DMS79 (cell line): ENCODE results near the gene TVP23A.
"Not testable (repeated sequence)": the region's sequence is repeated elsewhere in the genome, so short reads cannot be mapped to it uniquely, and the experiment has no call there.

Experiments used
- DNase-seq: peaks from one replicate; lab custom pipeline; 2025; lab: John Stamatoyannopoulos, UW

The TVP23A gene

DNA sequence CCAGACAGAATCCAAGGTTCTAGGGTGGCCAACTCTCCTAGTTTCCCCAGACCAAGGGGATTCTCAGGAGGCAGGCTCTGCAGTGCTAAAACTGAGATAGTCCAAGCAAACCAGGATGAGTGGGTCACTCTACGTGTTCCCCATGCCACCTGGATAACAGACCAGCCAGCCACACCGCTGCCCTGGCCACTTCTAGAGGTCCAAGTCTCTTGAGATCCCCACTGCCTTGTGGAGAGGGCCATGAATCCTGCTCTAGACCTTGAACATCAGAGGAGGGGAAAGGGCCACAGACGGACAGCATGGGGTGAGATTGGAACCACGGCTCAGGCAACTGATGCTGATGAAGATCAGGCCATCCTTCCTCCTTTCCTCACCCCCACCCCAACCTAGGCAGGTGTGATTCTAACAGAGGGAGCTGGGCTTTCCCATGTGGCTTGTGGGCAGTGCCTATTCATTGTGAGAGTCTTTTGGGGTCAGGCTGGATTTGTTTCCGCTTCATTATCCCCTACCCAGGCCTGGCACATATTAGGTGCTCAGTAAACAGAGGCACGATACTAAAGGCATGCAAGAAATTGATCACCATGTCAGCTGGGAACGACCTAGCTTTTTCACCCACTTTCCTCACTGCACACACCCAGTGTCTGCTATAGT is 16.8 kb upstream of the TVP23A start:
- DNase-seq, result no peak

DNA sequence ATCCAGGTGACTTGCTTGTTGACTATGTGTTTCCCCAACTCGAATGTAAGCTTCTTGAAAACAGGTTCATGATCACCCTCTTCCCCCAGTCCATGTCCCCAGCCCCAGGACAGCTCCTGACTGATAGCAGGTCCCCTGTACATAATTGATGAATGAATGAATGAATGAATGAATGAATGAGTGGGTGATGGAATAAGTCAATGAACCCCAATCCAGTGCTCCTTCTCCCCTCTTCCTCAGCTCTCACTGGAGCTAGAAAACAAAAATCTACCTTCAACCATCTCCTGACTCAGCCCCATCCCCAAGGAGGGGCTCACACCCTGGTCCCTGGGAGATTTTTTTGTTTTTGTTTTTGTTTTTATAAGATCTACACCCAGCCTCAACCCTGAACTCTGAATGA is 16.2 kb upstream of the TVP23A start:
- DNase-seq, result no peak

DNA sequence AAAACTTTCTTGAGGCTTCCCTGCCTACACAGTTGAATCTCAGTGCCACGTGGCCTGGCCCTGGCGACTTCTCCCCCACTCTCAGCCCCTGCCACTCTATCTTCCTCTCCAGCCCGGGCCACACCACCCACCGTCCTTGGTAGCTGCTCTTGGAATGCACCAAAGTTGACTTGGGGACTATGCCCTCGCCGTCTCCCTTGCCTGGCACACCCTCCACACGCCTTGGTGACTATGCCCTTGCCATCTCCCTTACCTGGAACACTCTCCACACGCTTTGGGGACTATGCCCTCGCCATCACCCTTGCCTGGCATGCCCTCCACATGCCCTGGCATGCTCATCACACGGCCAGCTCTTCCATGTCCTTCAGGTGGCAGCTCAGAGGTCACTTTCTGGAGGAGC is 15.5 kb upstream of the TVP23A start:
- DNase-seq, result no peak

DNA sequence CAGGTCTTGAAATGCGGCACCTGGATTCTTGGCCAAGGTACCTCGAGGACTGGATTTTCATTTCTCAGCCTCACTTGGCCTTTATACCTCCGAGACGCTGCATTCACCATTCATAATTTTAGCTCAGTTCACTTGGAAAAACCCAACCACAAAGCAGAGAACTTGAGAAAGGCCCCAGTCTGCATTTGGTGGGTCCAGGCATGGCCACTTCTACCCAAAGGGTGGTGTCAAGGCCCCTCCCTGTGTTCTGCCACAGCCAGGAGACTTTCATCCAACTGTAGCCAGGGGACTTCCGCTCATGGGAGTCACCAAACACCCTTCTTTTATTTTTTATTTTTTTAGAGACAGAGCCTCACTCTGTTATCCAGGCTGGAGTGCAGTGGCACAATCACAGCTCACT is 14.7 kb upstream of the TVP23A start:
- no peak for DNase-seq

DNA sequence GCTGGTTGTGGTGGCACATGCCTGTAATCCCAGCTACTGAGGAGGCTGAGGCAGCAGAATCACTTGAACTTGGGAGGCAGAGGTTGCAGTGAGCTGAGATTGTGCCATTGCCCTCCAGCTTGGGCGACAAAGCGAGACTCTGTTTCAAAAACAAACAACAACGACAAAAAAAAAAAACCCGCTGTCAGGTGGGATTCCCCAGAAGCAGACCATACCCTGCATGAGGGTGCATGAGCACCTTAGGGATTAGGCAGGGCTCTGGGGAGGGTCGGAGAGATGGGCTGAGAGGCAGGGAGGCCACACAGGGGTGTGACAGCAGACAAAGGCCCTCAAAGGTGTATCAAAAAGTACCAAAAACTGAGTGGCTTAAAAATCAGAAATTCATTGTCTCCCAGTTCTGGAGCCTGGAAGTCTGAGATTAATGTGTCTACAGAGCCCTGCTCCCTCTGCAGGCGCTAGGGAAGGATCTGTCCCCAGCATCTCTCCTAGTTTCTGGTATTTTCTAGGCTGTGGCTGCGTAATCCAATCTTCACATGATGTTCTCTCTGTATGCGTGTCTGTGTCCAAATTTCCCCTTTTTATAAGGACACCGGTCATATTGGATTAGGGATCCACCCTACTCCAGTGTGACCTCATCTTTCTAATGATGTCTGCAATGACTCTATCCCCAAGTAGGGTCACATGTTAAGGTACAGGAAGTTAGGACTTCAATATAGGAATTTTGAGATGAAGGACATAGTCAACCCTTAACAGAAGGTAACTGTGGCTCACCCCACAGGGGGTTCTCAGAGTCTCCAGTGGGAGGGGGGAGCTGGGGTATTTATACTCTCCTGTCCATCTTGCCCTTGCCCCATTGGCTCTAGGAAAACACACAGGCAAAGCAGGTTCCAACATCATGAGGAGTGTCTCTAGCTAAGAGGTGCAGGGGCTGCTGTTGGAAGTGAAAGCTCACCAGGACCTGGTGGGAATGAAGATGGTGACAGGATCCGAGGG is 13.6 kb upstream of the TVP23A start:
- no peak for DNase-seq

DNA sequence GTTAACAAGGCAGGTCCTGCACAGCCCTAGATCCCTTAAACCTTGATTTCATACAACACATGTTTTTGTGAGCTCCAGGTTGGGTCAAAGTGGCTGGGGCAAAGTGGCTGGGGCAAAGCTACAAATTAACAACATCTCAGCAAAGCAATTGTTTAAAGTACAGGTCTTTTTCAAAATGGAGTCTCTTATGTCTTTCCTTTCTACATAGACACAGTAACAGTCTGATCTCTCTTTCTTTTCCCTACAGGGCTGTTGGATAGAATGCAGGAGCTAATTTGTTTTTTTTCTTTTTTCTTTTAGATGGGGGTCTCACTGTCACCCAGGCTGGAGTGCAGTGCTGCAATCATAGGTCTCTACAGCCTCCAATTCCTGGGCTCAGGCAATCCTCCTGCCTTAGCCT is 11.6 kb upstream of the TVP23A start:
- DNase-seq, result not testable (repeated sequence)

DNA sequence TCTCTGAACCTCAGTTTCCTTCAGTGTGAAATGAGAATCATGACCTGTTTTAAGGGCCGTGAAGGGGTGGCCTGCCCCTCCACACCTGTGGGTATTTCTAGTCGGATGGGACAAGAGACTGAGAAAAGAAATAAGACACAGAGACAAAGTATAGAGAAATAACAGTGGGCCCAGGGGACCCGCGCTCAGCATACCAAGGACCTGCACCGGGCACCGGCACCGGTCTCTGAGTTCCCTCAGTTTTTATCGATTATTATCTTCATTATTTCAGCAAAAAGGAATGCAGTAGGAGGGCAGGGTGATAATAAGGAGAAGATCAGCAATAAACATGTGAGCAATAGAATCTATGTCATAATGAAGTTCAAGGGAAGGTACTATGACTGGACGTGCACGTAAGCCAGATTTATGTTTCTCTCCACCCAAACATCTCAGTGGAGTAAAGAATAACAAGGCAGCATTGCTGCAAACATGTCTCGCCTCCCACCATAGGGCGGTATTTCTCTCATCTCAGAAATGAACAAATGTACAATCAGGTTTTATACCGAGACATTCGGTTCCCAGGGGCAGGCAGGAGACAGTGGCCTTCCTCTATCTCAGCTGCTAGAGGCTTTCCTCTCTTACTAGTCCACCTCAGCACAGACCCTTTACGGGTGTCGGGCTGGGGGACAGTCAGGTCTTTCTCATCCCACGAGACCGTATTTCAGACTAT is 10.9 kb upstream of the TVP23A start:
- DNase-seq, result not testable (repeated sequence)

DNA sequence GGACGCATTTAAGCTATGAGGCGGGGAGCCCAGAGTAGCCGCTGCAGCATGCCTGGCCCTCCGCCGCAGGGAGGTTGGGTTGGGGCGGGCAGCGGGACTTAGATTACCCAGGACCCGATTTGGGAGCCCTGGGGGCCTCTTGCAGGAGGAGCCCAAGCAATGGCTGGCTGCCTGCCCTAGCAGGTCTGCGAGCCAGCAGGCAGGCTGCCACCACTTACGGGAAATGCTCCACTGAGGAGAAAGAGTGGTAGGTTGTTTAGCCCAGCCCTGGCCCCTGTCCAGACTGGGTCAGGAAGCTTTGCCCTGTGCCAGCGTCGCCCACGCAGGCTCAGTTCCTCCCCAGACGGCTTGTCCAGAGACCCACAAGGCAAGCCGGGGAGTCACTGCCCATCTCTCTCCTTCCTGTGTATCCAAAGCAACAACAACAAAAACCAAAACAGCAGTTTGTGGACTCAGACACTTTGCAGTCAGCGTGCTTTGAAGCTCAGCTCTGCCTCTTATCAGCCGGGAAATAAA is 10.3 kb upstream of the TVP23A start:
- peak; percentile 78 for DNase-seq

DNA sequence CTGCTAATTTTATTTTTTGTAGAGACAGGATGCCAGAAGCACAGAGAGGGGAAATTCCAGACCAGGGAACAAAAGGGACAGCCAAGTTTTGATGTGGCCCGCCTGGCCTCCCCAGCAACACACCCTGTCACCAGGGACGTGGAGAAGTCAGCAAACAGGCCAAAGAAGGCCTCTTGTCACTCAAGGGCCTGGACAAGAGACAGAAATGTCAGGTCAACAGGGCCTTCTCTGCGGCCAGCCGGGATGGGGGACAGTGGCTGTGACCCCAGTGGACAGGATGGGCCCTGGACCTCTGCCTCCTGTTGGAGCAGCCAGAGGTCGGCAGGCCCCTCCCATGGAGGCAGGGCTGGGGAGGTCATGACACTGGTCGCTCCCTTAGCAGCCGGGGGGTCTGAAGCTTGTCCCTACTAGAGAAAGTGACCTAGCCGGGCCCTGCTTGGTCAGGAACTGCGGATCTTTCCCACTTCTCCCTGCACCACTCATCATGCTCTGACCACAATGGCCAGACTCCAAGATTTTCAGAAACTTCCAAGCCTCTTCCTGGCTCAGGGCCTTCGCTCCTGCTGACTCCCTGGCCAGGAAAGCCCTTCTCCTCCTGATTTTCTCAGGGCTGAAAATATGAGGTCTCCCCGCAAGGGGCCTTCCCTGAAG is 9.2 kb upstream of the TVP23A start:
- no peak for DNase-seq

DNA sequence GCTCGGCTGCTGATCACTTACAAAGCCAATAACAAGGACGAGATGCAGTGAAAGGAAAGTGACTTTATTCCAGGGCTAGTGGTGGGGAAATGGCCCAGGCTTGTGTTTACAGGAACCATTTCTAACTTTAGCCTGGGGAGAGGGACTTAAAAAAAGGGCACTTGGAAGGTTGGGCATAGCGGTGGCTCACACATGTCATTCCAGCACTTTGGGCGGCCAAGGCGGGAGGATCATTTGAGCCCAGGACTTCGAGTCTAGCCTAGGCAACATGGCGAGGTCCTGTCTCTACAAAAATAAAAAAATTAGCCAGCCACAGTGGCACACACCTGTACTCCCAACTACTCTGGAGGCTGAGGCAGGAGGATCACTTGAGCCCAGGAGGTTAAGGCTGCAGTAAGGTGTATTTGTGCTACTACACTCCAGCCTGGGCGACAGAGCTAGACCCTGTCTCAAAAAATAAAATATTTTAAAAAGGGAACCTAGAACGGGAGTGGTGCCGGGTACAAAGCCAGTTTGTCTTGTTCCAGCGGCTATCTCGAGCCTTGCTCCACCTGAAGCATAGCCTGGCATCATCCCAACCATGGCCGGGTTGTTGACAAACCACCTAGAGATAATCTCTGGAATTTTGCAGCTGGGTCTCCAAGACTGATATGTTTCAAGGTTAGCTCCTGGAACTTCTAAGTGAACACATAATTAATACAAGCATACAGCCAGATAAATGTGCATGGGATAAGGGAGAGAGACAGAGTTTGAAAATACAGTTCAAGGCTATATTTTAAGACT is 5.7 kb upstream of the TVP23A start:
- no peak for DNase-seq

DNA sequence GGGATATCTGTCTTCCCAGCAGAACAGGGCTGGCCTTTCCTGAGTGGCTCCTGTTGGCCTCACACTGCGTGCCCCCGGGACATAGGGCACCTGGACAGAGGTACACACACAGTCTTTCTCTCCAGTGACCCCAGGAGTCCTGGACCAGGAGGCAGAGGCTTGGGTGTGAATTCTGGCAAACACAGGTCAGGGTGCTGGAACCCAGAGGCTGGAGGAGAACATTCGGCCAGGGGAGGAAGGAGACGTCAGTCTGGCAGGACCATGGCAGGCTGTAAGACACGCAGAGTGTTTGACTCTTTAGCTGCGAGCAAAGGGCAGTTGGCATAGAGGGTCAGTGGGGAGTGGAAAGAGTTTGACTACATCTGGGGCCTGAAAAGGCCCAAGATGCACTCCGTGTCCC is 4.1 kb upstream of the TVP23A start:
- no peak for DNase-seq

DNA sequence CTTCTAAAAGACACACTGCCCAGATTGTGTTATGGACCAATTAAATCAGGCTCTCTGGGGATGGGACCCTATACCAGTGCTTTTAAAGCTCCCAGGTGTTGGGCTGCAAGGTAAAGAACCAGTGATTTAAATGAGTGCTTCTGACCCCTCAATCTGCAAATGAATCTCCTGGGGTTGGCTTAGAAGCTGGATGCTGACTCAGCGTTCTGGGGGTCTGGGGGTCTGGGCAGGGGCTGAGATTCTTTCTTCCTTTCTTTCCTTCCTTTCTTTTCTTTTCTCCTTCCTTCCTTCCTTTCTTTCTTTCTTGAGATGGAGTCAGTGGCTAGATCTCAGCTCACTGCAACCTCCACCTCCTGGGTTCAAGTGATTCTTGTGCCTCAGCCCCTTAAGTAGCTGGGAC is 2.0 kb upstream of the TVP23A start:
- DNase-seq, result no peak

DNA sequence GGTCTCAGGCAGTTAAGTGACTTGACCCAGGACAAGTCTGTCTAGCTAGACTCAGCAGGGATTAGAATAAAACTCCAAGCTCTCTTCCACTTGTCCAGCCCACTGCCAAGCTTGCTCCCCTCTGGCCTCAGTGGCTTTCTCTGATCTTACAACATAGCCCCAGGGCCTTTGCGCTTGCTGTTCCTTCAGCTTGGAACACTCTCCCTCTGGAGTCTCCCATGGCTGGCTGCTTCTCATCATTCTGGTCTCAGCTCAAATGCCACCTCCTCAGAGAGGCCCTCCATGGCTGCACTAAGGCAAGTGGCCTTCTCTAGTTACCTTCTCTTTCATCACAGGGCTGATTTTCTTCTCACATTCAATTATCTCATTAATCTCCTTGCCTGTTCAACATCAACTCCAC is 1.1 kb downstream of the TVP23A start:
- no peak for DNase-seq

DNA sequence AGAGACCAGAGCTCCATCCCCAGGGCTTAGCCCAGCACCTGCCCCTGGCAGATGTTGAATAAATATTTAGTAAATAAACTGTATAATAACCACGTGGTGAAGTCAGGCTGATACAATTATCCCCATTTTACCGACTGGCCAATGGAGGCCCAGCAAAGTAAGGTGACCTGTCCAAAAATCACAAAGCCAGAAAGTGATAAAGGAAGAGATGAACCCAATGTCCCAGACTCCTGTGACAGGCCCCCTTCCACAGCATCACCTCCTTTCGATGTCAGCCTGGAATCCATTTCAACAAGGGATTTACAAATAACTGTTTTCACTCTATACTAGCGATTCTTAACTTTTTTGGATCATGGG is 5.5 kb downstream of the TVP23A start:
- DNase-seq, result no peak

DNA sequence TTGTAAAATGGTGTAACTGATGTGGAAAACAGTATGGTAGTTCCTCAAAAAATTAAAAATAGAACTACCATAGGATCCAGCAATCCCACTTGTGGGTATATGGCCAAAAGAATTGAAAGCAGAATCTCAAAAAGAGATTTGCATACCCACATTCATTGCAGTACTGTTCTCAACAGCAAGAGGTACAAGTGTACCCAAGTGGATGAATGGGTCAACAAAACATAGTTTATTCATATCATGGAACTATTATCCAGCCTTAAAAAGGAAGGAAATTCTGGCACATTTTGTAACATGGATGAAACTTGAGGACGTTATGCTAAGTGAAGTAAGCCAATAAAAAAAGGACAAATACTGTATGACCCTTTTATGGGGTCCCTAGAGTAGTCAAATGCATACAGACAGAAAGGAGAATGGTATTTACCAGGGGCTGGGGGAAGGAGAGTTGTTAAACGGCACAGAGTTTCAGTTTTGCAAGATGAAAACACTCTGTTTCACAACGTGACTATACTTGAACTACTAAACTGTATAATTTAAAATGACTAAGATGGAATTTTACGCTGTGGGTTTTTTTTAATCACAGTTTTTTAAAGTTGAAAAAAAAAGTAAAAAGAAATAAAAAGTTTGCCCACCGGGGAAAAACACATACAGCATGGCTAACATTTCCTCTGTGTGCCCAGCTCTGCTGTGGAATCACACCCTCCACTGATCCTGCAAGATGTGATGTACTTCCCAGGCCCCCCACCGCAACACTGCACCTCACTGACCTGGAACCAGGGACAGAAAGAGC is 6.1 kb downstream of the TVP23A start:
- DNase-seq, result no peak

DNA sequence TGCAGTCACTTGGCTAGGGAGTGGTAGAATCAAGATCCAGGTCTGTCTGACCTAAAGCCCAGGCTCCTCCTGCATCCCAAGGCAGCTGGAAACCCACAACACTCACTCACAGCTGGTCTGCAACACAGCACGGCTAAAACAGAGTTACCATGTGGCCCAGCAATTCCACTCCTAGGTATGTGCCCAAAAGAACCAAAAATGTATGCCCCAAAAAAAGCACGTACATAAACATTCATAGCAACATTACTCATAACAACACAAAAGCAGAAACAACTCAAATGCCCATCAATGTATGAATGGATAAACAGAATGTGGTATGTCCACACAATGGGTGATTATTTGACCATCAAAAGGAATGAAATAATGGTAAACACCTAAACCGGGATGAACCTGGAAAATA is 8.9 kb downstream of the TVP23A start:
- no peak for DNase-seq

DNA sequence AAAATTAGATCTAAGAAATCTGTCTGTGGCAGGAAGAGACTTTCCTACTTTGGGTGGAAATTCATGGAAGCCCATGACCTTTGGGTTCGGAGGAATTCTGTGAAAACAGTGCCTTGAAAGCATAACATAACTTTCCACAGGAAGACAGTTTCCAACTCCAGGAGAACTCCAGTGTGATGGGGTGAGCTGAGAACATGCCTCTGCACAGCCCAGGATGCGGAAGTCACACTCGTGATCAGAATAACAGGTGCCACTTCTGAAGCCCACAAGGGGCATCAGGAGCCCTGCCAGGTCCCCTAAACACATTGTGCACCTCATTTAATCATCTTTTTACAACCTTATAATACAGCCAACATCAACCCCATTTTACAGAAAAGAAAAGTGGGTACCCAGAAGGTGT is 9.7 kb downstream of the TVP23A start:
- DNase-seq, result no peak

DNA sequence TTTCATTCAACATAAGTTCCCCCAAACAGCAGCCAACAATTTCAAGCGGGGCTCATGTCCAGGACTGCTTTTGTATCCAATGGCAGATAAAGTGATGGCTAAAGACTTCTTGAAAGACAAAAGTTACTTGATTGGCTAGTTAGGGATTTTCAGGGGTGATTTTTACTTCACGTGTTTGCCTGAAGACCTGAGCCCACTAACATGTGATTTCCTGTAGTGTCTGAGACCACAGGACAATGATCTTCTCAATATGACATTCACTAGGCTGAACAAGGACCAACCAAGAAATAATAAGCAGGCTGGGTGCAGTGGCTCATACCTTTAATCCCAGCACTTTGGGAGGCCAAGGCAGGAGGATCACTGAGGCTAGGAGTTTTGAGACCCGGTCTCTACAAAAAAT is 10.4 kb downstream of the TVP23A start:
- no peak for DNase-seq

DNA sequence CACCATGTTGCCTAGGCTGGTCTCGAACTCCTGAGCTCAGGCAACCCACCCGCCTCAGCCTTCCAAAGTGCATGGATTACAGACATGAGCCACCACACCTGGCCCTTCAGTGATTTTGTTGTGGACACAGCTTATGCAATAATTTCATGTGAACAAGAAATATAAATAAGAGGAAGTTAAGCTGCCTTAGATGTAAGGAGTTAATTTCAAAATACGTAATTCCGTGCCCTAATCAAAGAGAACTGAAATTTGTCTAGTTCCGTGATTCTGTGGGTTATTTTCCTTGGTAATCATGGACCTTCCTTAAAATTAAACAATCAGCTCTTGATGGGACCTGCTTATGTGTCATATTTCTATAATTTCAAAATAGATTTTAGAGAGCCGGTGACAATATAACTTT is 11.9 kb downstream of the TVP23A start:
- DNase-seq, result no peak

DNA sequence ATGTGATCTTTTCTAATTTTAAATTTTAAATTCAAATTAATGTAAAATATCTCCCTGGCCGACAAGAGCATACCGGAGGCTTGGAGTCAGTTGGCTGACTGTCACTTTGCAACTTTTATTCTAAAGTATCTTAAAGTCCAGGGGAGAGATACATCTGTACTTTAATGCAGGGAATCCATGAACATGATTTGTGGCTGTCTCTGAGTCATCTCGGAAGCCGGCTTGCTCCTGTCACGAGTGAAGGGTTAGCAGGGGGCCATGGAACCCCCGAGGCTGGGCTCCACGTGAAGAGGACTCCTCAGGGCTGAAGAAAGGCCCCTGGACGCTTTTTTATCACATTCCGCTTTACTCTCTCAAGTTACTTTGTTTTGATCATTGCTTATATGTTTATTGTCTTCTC is 13.3 kb downstream of the TVP23A start:
- DNase-seq, result no peak

DNA sequence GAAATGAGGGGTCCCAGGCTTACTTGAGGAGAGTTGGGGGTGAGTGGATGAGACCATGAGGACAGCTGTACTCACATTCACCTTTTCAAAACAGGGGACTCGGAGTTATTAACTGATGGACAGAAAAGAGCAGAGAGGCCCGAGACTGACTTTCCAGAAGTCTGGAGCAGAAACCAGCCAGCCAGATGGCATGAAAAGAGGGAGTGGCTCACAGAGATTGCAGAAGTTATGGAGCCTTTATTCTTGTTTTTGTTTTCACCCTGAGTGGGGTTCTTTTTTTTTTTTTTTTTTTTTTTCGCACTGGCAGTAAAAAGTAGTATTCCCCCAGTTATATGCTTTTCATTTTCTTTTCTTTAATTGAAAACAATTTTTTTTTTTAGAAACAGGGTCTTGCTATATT is 18.9 kb downstream of the TVP23A start:
- no peak for DNase-seq
